Measurements from ENCODE around the gene KDM2A. TPM values are rescaled to one million over a fixed set of nuclear protein-coding genes. Genes with fewer than 3 reads are reported as not detected.

Gene KDM2A
- total RNA-seq, 1 donor, result 51.4 TPM

DNA sequence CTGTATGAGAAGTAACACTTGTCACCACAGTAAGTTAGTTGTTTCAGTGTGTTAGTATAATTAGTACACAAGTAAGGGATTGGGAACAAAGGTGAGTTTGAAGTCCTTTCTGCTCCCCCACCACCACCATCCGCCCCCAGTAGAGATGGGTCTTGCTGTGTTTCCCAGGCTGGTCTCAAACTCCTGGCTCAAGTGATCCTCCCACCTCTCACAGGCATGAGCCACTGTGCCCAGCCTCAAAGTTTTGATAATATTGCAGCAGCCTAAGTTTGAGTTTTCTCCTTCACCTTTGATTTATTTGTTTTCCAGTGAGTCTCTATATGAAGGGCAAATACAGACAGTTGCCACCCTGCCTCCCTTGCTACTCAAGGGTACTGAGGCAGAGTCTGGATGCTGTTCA, 123.5 kb downstream of the KDM2A start:
- DNase-seq (ENCODE audit: low read depth), result no peak
- H3K4me3 ChIP-seq (ENCODE audit: low read depth, low read length), result no peak overlapping the region
- TF ChIP-seq, protein P1, sequence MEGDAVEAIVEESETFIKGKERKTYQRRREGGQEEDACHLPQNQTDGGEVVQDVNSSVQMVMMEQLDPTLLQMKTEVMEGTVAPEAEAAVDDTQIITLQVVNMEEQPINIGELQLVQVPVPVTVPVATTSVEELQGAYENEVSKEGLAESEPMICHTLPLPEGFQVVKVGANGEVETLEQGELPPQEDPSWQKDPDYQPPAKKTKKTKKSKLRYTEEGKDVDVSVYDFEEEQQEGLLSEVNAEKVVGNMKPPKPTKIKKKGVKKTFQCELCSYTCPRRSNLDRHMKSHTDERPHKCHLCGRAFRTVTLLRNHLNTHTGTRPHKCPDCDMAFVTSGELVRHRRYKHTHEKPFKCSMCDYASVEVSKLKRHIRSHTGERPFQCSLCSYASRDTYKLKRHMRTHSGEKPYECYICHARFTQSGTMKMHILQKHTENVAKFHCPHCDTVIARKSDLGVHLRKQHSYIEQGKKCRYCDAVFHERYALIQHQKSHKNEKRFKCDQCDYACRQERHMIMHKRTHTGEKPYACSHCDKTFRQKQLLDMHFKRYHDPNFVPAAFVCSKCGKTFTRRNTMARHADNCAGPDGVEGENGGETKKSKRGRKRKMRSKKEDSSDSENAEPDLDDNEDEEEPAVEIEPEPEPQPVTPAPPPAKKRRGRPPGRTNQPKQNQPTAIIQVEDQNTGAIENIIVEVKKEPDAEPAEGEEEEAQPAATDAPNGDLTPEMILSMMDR (IDR thresholded peaks at IDR 0.05; ENCODE audit: insufficient read depth, low read length), result no peak

DNA sequence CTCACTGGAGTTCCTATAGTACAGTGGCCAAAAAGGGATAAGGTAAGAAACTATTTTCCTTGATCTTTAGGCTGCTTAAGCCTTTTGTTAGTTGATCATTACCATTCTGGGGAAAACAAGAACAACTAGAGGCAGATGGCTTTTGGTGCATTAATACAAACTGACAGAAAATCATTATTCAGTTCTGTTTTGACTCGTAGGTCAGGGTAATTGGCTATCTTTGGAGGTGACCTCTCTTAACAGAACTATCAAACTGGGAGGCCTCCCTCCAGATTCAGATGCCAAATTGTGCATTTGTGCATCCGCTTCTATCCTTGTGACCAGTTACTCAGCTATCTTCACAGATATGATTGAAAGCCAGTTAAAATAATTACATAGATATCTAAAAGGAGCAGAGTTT, 124.0 kb downstream of the KDM2A start:
- TF ChIP-seq, protein P1 (IDR thresholded peaks at IDR 0.05; ENCODE audit: insufficient read depth, low read length), result no peak
- no peak for DNase-seq (ENCODE audit: low read depth)
- no peak overlapping the region for H3K4me3 ChIP-seq (ENCODE audit: low read depth, low read length)

DNA sequence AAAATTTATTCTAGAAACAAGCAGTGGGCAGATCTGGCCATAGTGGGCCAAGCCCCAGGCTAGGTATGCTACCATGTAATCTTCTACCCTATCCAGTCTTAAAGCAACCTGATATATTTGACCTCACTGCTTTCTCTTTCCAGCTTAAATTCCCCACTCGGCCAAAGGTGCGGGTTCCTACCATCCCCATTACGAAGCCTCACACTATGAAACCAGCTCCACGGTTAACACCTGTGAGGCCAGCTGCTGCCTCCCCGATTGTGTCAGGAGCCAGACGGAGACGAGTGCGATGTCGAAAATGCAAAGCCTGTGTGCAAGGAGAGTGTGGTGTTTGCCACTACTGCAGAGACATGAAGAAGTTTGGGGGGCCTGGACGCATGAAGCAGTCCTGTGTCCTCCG, 126.0 kb downstream of the KDM2A start:
- DNase-seq (ENCODE audit: low read depth), result no peak
- no peak overlapping the region for H3K4me3 ChIP-seq (ENCODE audit: low read depth, low read length)
- TF ChIP-seq, protein P1 (IDR thresholded peaks at IDR 0.05; ENCODE audit: insufficient read depth, low read length), result no peak

DNA sequence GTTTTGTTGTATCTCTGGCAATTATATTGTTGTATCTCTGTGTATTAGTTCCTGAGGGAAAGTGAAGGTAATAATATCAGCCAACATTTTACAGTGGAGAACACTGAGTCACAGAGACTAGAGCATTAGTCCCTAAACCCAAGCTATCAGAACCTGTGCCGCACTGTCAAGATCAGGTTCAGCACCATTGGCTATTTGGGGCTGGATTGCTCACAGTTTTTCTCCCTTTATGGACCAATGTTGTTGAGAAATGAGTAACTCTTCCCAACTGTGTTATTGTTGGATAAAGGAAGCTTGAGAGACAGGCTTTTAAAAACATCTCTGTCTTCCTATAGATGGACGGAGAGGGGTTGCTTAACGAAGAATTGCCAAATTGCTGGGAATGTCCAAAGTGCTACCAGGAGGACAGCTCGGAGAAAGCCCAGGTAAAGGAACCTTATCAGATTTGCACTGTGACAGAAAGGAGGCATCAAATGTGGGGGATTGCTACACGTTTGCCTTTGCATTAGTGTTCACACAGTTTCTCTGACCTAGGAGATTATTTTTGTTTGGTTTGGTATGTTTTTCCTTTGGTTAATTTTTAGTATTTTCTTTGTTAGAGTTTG, 129.0 kb downstream of the KDM2A start:
- DNase-seq (ENCODE audit: low read depth), result no peak
- TF ChIP-seq, protein P1 (IDR thresholded peaks at IDR 0.05; ENCODE audit: insufficient read depth, low read length), result no peak
- H3K4me3 ChIP-seq (ENCODE audit: low read depth, low read length), result no peak overlapping the region

DNA sequence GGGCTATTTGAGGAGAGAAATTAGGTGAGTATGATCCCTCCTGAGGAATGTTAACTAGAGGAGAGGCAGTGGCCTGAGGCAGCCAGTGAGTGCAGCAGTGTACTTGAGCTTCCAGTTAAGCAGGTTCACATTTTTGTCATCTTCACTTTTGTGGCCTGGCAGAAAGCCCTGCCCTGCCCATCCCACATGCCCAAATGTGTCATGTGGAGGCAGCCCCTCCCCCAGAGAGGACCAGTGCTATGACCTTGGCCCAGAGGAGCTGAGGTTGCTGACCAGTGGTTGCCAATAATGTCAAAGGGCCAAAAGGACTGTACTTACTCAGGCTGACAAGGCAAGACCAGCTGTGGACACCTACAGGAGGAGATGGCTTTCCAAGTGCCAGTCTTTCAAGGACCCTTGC, 129.6 kb downstream of the KDM2A start:
- no peak overlapping the region for H3K4me3 ChIP-seq (ENCODE audit: low read depth, low read length)
- TF ChIP-seq, protein P1 (IDR thresholded peaks at IDR 0.05; ENCODE audit: insufficient read depth, low read length), result no peak
- DNase-seq (ENCODE audit: low read depth), result no peak

DNA sequence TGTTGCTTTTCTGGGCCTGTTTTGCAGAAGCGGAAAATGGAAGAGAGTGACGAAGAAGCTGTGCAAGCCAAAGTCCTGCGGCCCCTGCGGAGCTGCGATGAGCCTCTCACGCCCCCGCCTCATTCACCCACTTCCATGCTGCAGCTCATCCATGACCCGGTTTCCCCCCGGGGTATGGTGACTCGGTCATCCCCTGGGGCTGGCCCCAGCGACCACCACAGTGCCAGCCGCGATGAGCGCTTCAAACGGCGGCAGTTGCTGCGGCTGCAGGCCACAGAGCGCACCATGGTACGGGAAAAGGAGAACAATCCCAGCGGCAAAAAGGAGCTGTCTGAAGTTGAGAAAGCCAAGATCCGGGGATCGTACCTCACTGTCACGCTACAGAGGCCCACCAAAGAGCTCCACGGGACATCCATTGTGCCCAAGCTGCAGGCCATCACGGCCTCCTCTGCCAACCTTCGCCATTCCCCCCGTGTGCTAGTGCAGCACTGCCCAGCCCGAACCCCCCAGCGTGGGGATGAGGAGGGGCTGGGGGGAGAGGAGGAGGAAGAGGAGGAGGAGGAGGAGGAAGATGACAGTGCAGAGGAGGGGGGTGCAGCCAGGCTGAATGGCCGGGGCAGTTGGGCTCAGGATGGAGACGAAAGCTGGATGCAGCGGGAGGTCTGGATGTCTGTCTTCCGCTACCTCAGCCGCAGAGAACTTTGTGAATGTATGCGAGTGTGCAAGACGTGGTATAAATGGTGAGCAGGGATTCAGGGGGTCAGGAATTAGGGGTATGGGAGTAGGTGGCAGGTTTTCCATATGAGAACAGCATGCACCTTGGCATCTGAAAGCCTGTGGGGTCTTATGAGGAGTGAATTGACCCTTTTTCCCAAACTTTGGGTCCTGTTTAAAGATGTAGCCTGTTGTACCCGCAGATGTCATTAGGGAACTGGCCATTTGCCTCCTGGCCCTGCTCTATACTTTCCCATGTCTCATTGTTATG, 131.3 kb downstream of the KDM2A start:
- TF ChIP-seq, protein P1 (IDR thresholded peaks at IDR 0.05; ENCODE audit: insufficient read depth, low read length), result no peak
- DNase-seq (ENCODE audit: low read depth), result no peak

More for the DNA sequence above, 131.3 kb downstream of the KDM2A start:
- H3K4me3 ChIP-seq (ENCODE audit: low read depth, low read length), result no peak overlapping the region
